Adrenal gland (tissue), 12 donors: Measurements from ENCODE around the gene KDM1A. TPM values are rescaled to one million over a fixed set of nuclear protein-coding genes. Genes with fewer than 3 reads are reported as not detected.
A peak's percentile ranks its signal among the peaks of the same experiment; 100 is the strongest.

Experiments
- DNase-seq, 7 donors: peaks; one replicate each; pipeline ENCODE4 v3.0.0-alpha.2; 2019 to 2020
- H3K27ac ChIP-seq, 5 donors: fragments of 200-600 bp; sonication (generic) in 4 of 5; 1 replicate in 3 of 5; 2 replicates in 2 of 5; pipeline versions ENCODE4 v1.5.1 to v1.8.0; 2016 to 2020; ENCODE audit warnings: mild to moderate bottlenecking in 1 of 5
- H3K27me3 ChIP-seq: fragments of 200-600 bp; 2 replicates; pipeline ENCODE4 v1.8.0; 2021
- H3K36me3 ChIP-seq, 2 donors: fragments of 200-600 bp; replicated peaks in 1 of 2; 1 replicate in 1 of 2; 2 replicates in 1 of 2; pipeline versions ENCODE4 v1.5.1 to v1.8.0; 2018 to 2022
- H3K4me1 ChIP-seq, 2 donors: fragments of 200-600 bp; replicated peaks in 1 of 2; 1 replicate in 1 of 2; 2 replicates in 1 of 2; pipeline versions ENCODE4 v1.5.1 to v1.8.0; 2018 to 2021
- H3K4me3 ChIP-seq, 4 donors: fragments of 200-600 bp; sonication (generic) in 3 of 4; one replicate each; pipeline ENCODE4 v1.5.1; 2016 to 2018
- H3K9me3 ChIP-seq, 3 donors: fragments of 200-600 bp; sonication (generic) in 1 of 3; replicated peaks in 1 of 3; 1 replicate in 2 of 3; 2 replicates in 1 of 3; pipeline versions ENCODE4 v1.5.1 to v1.8.0; 2016 to 2021
- CTCF ChIP-seq, 6 experiments: fragments of 450-650 bp in 4 of 6; fragments of 200-600 bp in 2 of 6; sonication (generic) in 1 of 6; IDR thresholded peaks; 1 replicate in 5 of 6; 2 replicates in 1 of 6; pipeline versions ENCODE4 v1.5.1 to v1.8.0; 2016 to 2021; ENCODE audit warnings: antibody characterized with exemption in 6 of 6, mild to moderate bottlenecking in 2 of 6, moderate library complexity in 1 of 6
- POLR2A ChIP-seq, 2 donors: fragments of 450-650 bp; IDR thresholded peaks; one replicate each; pipeline ENCODE4 v1.6.1; 2017; ENCODE audit warnings: antibody characterized with exemption in 2 of 2, mild to moderate bottlenecking in 2 of 2, moderate library complexity in 1 of 2
- WGBS, 4 donors: extraction: QIAGEN DNeasy Blood & Tissue Kit in 2 of 4; methylation state at CpG; one replicate each; pipeline versions ENCODE4 v1.1.5 to v1.1.7; 2013 to 2017; 5-methylcytosine and 5-hydroxymethylcytosine counted together
- intact Hi-C, 2 donors: fragments of 100-400 bp; cut with DNase I; formaldehyde crosslinking; loops; one replicate each; pipeline versions ENCODE4 v1.14.1 to v1.15.0; 2022 to 2023
- polyA plus RNA-seq, 3 donors: library from polyadenylated mRNA; stranded (reverse); fragments of 200-250 nt in 2 of 3; fragments of 350-450 nt in 1 of 3; fragmentation: Illumina TruSeq in 1 of 3; extraction: RNeasy Lipid Tissue Mini Kit (QIAGEN cat#74804) in 1 of 3; gene quantifications; one replicate each; pipeline ENCODE4 v1.2.3, GENCODE V29; 2013 to 2014
- total RNA-seq, 9 donors: library from RNA; depleted of rRNA in 4 of 9; stranded (reverse); fragments of >200 nt in 4 of 9; fragments of 120-200 nt in 1 of 9; fragmentation: NEBNext Ultra II Directional in 1 of 9; extraction: Animal tissue kit (Norgen Biotek cat#: 25700) in 1 of 9; gene quantifications; one replicate each; pipeline versions ENCODE4 v1.1.0 to v1.2.4, GENCODE V29; 2013 to 2023
- donor health status: healthy with polysubstance abuse.
- donor health status: Bipolar disorder and iron deficiency.
- donor health status: DM: yes; HTN: yes; CAD: no.
- donor health status: DM: no; HTN: no; CAD: no.
- donor health status: DM: no; HTN: no; CAD: no.
- donor health status: DM: yes; HTN: yes; CAD: no.

Gene KDM1A
- total and polyA plus RNA-seq, 12 donors = 25.3 to 87.1 (median 57.8) TPM

DNA sequence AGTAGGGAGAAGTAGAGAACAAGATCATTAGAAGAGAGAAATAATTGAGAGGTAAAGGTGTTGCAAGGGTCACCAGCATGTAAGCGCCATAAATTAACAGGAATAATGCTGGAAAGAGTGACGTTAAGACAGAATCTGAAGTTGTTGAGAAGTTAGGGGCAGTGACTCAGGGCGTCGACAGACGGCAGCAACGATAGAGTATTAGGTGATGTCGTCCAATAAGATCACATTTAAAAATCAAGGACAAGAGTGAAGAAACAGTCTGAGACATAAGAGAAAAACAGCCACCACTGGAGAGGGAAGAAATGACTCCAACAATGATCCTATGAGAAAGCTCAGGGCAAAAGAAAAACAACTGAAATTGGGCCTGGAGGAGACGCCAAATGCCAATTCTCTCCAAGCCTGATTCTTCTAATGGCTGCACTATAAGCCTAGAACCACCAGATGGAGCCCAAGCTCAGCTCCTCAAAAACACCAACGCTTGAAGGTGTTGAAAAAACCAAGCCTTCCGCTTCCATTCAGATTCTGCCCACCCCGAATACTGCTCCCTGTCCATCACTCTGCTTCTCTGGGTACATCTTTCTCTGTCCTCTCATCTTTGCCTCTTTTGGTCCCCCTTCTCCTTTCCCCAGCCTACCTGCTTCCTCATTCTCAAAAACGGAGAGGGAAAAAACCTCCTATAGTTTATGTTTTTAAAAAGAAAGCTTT is 79.3 kb downstream of the KDM1A start:
- peak; percentile 62 to 89 (median 68) for DNase-seq
- Histone ChIP-seq H3K36me3 (peaks cover 0 to 6% of the 10 kb centered on the region in 2 donors), H3K4me1 (peaks cover 39 to 57% of the 10 kb centered on the region in 2 donors), H3K27me3 (no peaks in the 10 kb centered on the region), H3K4me3 (peak overlapping the region in 1 of 4 donors; percentile 15), H3K9me3 (no peaks in the 10 kb centered on the region), H3K27ac (peak overlapping the region in 3 of 5 donors; percentile 13 to 85 (median 80))
- TF ChIP-seq CTCF (IDR thresholded peaks at IDR 0.05) (peak; percentile 70 to 99 (median 94)), POLR2A (IDR thresholded peaks at IDR 0.05) (no peak)
- 26 to 33% (median 29%) methylated on average over 12 of the region's 12 CpGs for WGBS, 4 donors
- intact Hi-C loops = loop anchor here (2.0 to 10.0 kb wide), 3 partner anchors 84 to 86 kb away; partner anchors contain the start of genes KDM1A (in 1 of the 2) and TEX46 (in 1 of the 2)

DNA sequence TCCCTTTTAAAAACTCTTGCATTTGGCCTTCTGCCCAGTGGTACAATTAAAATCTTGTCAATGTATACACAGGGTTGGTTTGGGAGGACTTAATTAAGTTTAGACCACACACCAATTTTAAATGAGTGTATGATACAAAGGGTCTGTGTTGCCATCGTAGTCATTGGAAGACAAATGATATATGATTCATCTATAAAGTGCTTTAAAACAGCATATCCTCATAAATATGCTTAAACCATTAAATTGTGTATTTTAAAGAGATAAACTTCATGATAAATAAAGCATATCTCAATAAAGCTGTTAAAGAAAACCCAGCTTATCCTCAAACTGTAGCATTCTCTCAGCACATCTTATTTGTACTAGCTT is 79.9 kb downstream of the KDM1A start:
- H3K4me3 ChIP-seq = peak overlapping the region in 1 of 4 donors; percentile 15
- H3K4me1 ChIP-seq = peaks cover 39 to 57% of the 10 kb centered on the region in 2 donors
- WGBS, 4 donors = 64 to 95% (median 85%) methylated on average over 1 of the region's 1 CpG

GRCh38 chr1:23100074-23100748 is 80.9 kb downstream of the KDM1A start:
- H3K36me3 ChIP-seq = no peaks in the 10 kb centered on the region
- 24 to 35% (median 29%) methylated on average over 3 of the region's 3 CpGs for WGBS, 4 donors
- H3K9me3 ChIP-seq = no peaks in the 10 kb centered on the region
- no peaks in the 10 kb centered on the region for H3K27me3 ChIP-seq
- H3K27ac ChIP-seq = peak overlapping the region; percentile 47 to 88 (median 80)
- intact Hi-C loops = loop anchor here in 1 of 2 donors (5.0 kb wide), 1 partner anchor 67 kb away; the partner anchor contains the start of gene LUZP1
- TF ChIP-seq CTCF (IDR thresholded peaks at IDR 0.05) (no peak), POLR2A (IDR thresholded peaks at IDR 0.05) (peak in 1 of 2 donors; percentile 52)
- H3K4me1 ChIP-seq = peaks cover 39 to 57% of the 10 kb centered on the region in 2 donors
- H3K4me3 ChIP-seq = no peak overlapping the region
- peak; percentile 53 to 84 (median 77) for DNase-seq

More for the DNA sequence above, 79.9 kb downstream of the KDM1A start:
- Histone ChIP-seq H3K27me3 (no peaks in the 10 kb centered on the region), H3K36me3 (peaks cover 0 to under 1% of the 10 kb centered on the region in 2 donors), H3K27ac (peak overlapping the region in 3 of 5 donors; percentile 13 to 85 (median 80)), H3K9me3 (no peaks in the 10 kb centered on the region)
- TF ChIP-seq POLR2A (IDR thresholded peaks at IDR 0.05) (no peak), CTCF (IDR thresholded peaks at IDR 0.05) (no peak)
- DNase-seq = no peak
- intact Hi-C loops = loop anchor here (2.0 to 10.0 kb wide), 3 partner anchors 83 to 86 kb away; partner anchors contain the start of genes KDM1A (in 1 of the 2) and TEX46 (in 1 of the 2)
